Caki2 (cell line): ENCODE results near the gene SLC16A2. TPM values are rescaled to one million over a fixed set of nuclear protein-coding genes. Genes with fewer than 3 reads are reported as not detected.
"Not testable (repeated sequence)": the region's sequence is repeated elsewhere in the genome, so short reads cannot be mapped to it uniquely, and the experiment has no call there.

Experiments
- DNase-seq: peaks from one replicate; pipeline ENCODE4 v3.0.0-alpha.2; 2015; ENCODE audit warnings: low read depth
- in situ Hi-C: cut with HindIII; loops from 2 replicates; pipeline ENCODE4 v1.10.0; 2016; ENCODE audit warnings: low sequenced_read_pairs, low pct_unique_long_range_greater_than_20kb, mixed read lengths
- total RNA-seq: library from RNA; depleted of rRNA; stranded (reverse); fragments of >200 nt; shearing (Covaris generic); gene quantifications from 2 replicates; pipeline ENCODE4 v1.2.3, GENCODE V29; 2014; ENCODE audit warnings: low replicate concordance

SLC16A2 gene
- total RNA-seq, 1 experiment from 2014 or later = 0.14 TPM

- in situ Hi-C loops = no loop called here
- DNase-seq = no peak
Observed at GRCh38 chrX:74490247-74490646, 69.0 kb downstream of the SLC16A2 start.

- no peak for DNase-seq
Observed at GRCh38 chrX:74492720-74493201, 71.5 kb downstream of the SLC16A2 start.

DNA sequence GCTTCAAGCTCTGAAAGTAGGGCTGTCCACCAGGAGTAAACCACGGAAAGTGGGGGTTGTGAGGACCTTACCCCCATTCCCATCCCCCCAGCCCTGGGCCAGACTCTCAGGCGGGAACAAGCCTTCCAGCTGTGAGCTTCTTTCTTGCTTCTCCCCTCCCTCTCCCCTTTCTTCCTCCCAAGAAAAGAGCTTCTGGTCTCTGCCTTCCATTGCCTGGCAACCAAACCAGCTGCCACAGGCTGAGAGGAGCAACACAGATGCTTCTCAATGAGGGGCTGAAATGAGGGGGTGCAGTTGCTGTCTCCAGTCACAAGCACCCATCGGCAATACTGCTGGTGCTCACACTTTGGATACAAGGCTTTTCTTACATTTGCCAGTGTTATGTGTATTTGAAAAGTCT is 72.5 kb downstream of the SLC16A2 start:
- no peak for DNase-seq
- in situ Hi-C loops = no loop called here

More at GRCh38 chrX:74492720-74493201, 71.5 kb downstream of the SLC16A2 start:
- in situ Hi-C loops = no loop called here

DNA sequence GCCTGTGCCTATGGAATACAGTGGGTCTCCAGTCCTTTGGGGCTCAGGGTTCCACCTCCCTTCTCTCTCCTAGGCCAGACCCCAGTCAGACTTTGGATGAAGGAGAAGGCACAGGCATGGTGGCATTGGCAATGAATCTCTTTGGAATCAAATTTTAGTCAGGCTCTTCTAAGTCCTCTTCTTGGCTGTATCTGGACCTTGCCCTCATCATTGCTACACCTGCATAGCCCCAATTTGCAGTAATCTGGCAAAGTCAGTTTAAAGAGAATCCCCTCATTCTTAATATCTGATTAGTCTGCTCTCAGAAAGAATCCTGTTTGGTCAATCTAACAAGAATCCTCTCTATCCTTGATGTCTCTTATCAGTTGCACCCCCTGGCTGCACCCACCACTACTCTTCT is 77.6 kb downstream of the SLC16A2 start:
- in situ Hi-C loops = no loop called here
- DNase-seq = no peak

DNA sequence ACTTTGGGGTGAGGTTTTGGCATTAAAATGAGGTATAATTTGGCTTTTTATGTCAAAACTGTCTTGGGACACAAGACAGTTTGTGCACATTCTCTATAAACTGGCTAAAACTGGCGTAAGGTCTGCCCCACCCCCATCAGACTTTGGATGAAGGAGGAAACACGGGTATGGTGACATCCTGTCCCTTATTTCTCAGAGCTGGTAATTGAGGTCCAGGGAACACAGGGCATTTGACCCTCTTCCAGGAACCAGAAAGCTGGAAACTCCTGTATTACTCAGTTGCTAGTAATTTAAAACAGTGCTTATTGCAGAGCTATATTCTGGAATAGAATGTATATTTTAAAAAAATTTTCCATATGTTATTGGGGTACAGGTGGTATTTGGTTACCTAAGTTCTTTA is 78.8 kb downstream of the SLC16A2 start:
- no peak for DNase-seq
- in situ Hi-C loops = no loop called here

GRCh38 chrX:74500555-74500954 is 79.3 kb downstream of the SLC16A2 start:
- in situ Hi-C loops = no loop called here

DNA sequence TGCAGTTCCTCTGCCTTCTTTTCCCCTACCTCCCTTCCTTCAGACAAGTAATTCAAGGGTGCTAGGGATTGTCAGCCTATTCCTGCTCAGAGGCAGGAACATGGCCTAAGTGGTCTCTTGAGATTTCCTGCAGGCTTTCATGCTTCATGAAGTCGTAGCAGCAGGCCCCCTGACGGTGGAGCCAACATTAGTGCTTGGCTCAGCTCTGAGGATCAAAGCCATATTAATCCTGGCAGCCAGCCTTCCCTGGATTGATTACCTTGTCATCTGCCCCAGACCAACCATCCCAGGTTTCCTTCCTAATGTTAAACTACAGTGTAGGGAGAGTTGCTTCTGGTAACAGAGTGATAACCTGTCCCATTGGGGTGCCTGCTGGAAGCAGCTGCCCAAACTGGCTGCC is 84.1 kb downstream of the SLC16A2 start:
- in situ Hi-C loops = no loop called here
- no peak for DNase-seq

More at GRCh38 chrX:74500555-74500954, 79.3 kb downstream of the SLC16A2 start:
- no peak for DNase-seq

DNA sequence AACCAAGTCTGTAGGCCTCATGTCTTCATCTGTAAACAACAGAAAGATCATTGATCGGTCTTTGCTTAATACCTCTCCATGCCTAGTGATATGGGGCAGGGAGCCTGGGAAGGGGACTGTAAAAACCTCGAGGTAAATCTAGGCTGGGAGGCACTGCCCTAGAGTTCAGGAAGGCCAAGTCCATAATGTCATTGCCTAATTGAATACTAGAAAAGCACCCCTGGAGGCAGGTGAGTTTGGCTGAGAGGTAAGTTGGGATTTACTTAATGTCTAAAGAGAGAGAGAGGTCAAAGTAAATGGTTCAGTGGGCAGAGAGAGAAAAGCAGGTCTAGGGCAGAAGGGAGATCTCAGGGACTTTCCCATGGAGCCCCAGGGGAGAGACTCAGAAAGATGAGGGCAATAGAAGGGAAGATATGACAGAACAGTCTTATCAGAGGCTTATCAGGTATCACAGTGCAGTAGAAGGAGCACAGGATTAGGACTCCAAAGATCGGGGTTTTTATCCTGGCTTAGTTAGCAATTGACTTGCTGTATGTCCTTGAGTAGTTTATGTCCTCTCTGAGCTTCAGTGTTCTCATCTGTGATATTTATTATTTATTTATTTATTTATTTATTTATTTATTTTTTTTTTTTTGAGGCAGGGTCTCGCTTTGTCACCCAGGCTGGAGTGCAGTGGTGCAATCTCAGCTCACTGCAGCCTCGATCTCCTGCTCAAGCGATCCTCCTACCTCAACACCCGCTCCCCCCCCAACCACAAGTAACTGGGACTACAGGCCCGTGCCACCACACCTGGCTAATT is 85.2 kb downstream of the SLC16A2 start:
- DNase-seq = no peak
- in situ Hi-C loops = no loop called here

DNA sequence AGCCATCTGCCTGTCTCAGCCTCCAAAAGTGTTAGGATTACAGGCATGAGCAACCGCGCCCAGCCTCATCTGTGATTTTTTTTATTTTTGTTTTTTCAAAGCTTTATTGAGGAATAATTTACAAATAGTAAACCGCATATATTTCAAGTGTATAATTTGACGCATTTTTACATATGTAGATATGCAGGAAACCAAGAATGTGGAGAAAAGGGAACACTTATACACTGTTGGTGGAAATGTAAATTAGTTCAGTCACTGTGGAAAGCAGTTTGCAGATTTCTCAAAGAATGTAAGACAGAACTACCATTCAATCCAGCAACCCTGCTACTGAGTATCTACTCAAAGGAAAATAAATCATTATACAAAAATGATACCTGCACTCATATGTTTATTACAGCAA is 85.9 kb downstream of the SLC16A2 start:
- in situ Hi-C loops = no loop called here
- DNase-seq = no peak

- DNase-seq = no peak
- in situ Hi-C loops = no loop called here
Observed at GRCh38 chrX:74509989-74510388, 88.7 kb downstream of the SLC16A2 start.

- in situ Hi-C loops = no loop called here
- no peak for DNase-seq
Observed at GRCh38 chrX:74510401-74510800, 89.1 kb downstream of the SLC16A2 start.

DNA sequence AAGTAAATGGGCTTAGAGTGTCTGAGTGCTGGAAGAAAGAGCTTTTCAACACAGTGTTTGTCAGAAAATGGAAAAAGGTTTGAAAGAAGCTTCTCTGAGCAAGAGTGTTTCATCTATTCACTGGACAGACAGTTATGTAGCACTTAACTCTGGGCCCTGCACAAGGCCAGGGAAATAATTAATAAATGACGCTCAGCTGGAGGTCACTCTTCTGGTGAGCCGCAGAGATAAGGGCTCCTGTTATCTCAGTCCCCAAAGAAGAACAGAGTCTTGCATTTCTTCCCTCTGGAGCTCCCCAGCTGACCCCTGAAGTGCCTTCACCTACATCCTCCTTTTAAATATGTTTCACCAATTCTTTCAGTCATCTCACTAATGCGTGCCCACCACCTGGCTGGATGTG is 90.4 kb downstream of the SLC16A2 start:
- in situ Hi-C loops = no loop called here
- no peak for DNase-seq

DNA sequence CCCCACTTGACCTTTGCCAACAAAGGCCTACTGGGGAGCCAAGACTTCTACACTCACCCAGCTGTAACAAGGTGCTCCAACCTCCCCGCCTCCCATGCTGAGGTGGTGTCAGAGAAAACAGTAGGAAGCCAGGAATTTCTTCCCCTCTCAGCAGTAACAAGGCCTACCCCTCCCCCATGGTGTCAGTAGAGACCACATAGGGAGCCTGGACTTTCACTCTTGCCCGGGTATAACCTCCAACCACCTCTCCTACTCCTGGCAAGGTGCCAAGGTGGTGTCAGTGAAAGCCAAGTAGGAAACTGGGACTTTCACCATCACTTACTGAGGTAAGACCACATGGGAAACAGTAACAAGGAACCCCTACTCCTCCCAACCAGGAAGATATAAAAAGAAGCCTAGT is 93.1 kb downstream of the SLC16A2 start:
- in situ Hi-C loops = no loop called here
- DNase-seq = no peak

- in situ Hi-C loops = no loop called here
- no peak for DNase-seq
Observed at GRCh38 chrX:74515356-74515755, 94.1 kb downstream of the SLC16A2 start.

- in situ Hi-C loops, DNase-seq: not testable (repeated sequence)
Observed at GRCh38 chrX:74516013-74516412, 94.7 kb downstream of the SLC16A2 start.

- DNase-seq = no peak
- in situ Hi-C loops = no loop called here
Observed at GRCh38 chrX:74519870-74520269, 98.6 kb downstream of the SLC16A2 start.

GRCh38 chrX:74520291-74520690 is 99.0 kb downstream of the SLC16A2 start:
- no peak for DNase-seq
- in situ Hi-C loops = no loop called here

DNA sequence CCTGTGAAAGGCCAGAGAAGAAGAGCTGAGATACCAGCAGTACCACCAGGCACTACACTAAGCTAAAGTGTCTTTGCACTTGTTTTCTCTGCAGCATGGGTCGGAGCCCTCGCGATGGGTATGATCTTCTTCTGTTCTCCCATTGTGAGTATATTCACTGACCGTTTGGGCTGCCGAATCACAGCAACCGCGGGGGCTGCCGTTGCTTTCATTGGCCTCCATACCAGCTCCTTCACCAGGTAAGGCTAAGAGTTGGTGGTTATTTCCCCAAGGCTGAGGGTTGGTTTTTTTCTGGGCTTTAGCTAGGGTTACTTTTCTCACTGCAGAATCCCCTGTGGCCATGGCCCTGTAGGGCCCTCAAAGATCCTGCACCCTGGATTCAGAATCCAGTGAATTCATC is 99.6 kb downstream of the SLC16A2 start:
- in situ Hi-C loops = no loop called here
- no peak for DNase-seq

- in situ Hi-C loops = no loop called here
- no peak for DNase-seq
Observed at GRCh38 chrX:74521961-74522751, 100.9 kb downstream of the SLC16A2 start.
